HCT116 (cell line): ENCODE data around the gene AFF1. TPM values are rescaled to one million over a fixed set of nuclear protein-coding genes. Genes with fewer than 3 reads are reported as not detected.

ENCODE experiments used
- ATAC-seq: fragments of 200-7000 bp; cut with Tn5 transposase; 2 replicates; pipeline ENCODE4 v1.9.1; 2020; ENCODE audit warnings: mild to moderate bottlenecking, moderate library complexity
- BruUV-seq: library from RNA; stranded (reverse); fragments of 400-500 nt; replicated peaks from 2 replicates; lab custom pipeline; 2021; lab: Mats Ljungman, UMichigan
- CTCF ChIA-PET: fragments of 300-600 bp; sonication (Branson Sonifier 250); formaldehyde crosslinking; loops from one replicate; lab custom pipeline; 2021; ENCODE audit warnings: antibody characterized with exemption; lab: Charles Lee
- POLR2A ChIA-PET: fragments of 300-600, 350-600 bp; sonication (Branson Sonifier 250); formaldehyde crosslinking; loops from one replicate; lab custom pipeline; 2021; ENCODE audit warnings: antibody characterized with exemption; lab: Charles Lee
- RAD21 ChIA-PET, 2 experiments: fragments of 300-600 bp; sonication (Branson Sonifier 250); formaldehyde crosslinking; loops; one replicate each; lab custom pipeline; 2023; ENCODE audit warnings: low total read pairs in 2 of 2; ENCODE audit not compliant: uncharacterized antibody in 2 of 2, unreplicated experiment in 2 of 2, low non-redundant PET in 1 of 2; lab: Charles Lee
- DNase-seq: peaks from one replicate; pipeline ENCODE4 v3.0.0-alpha.2; 2010; ENCODE audit warnings: low read depth, low spot score
- H2AFZ ChIP-seq: fragments of 200-600 bp; shearing (Covaris generic), sonication (generic); 2 replicates; pipeline ENCODE4 v1.6.1; 2017; ENCODE audit warnings: low read depth, mixed run types, mixed read lengths, antibody characterized with exemption, low read length; ENCODE audit not compliant: poor library complexity, severe bottlenecking
- H3K27ac ChIP-seq: 2 replicates; pipeline ENCODE4 v1.5.1; 2012; ENCODE audit warnings: low read depth, low read length
- H3K27me3 ChIP-seq: fragments of 200-600 bp; sonication (generic); 2 replicates; pipeline ENCODE4 v1.6.1; 2016; ENCODE audit warnings: mixed run types, low read length, mixed read lengths; ENCODE audit not compliant: insufficient read depth
- H3K36me3 ChIP-seq, 2 experiments: fragments of 200-500 bp in 1 of 2; fragments of 200-600 bp in 1 of 2; sonication (Bioruptor generic) in 1 of 2; sonication (generic) in 1 of 2; 2 replicates each; pipeline versions ENCODE4 v1.5.1 to v1.6.1; 2014 to 2016; ENCODE audit warnings: low read length in 2 of 2, inconsistent platforms in 1 of 2, mixed read lengths in 1 of 2, mixed run types in 1 of 2; ENCODE audit not compliant: insufficient read depth in 2 of 2, control insufficient read depth in 1 of 2
- H3K4me1 ChIP-seq, 2 experiments: fragments of 200-600 bp in 1 of 2; sonication (generic) in 1 of 2; 2 replicates each; pipeline versions ENCODE4 v1.5.1 to v1.6.1; 2012 to 2017; ENCODE audit warnings: low read length in 2 of 2, inconsistent platforms in 1 of 2, mild to moderate bottlenecking in 1 of 2, mixed read lengths in 1 of 2, mixed run types in 1 of 2, moderate library complexity in 1 of 2; ENCODE audit not compliant: insufficient read depth in 2 of 2, control insufficient read depth in 1 of 2
- H3K4me2 ChIP-seq: fragments of 200-600 bp; sonication (generic); 2 replicates; pipeline ENCODE4 v1.6.1; 2017; ENCODE audit warnings: mixed run types, low read length, mixed read lengths
- H3K4me3 ChIP-seq, 2 experiments: fragments of 200-600 bp in 1 of 2; sonication (generic) in 1 of 2; replicated peaks in 1 of 2; 2 replicates each; pipeline ENCODE4 v1.5.1; 2011 to 2016; ENCODE audit warnings: low read length in 2 of 2, control low read depth in 1 of 2, low read depth in 1 of 2, mild to moderate bottlenecking in 1 of 2, mixed read lengths in 1 of 2, mixed run types in 1 of 2
- H3K79me2 ChIP-seq: fragments of 200-600 bp; sonication (generic); 2 replicates; pipeline ENCODE4 v1.6.1; 2017; ENCODE audit warnings: mild to moderate bottlenecking, mixed run types, low read length, moderate library complexity, mixed read lengths; ENCODE audit not compliant: insufficient read depth
- H3K9ac ChIP-seq: fragments of 200-600 bp; sonication (generic); 2 replicates; pipeline ENCODE4 v1.6.1; 2016; ENCODE audit warnings: low read length, mixed read lengths
- H3K9me2 ChIP-seq: fragments of 200-600 bp; sonication (generic), shearing (Covaris generic); 2 replicates; pipeline ENCODE4 v1.6.1; 2017; ENCODE audit warnings: mixed run types, mild to moderate bottlenecking, moderate library complexity; ENCODE audit not compliant: insufficient read depth
- H3K9me3 ChIP-seq, 2 experiments: fragments of 200-500 bp in 1 of 2; fragments of 200-600 bp in 1 of 2; sonication (Bioruptor generic) in 1 of 2; sonication (generic) in 1 of 2; 2 replicates each; pipeline ENCODE4 v1.6.1; 2014 to 2017; ENCODE audit warnings: low read length in 2 of 2, mixed read lengths in 2 of 2, inconsistent platforms in 1 of 2, low read depth in 1 of 2, mild to moderate bottlenecking in 1 of 2, mixed run types in 1 of 2, moderate library complexity in 1 of 2; ENCODE audit not compliant: control insufficient read depth in 1 of 2, insufficient read depth in 1 of 2
- H4K20me1 ChIP-seq: fragments of 200-600 bp; sonication (generic), shearing (Covaris generic); 2 replicates; pipeline ENCODE4 v1.6.1; 2017; ENCODE audit warnings: mixed run types, mild to moderate bottlenecking, moderate library complexity; ENCODE audit not compliant: insufficient read depth
- CBX3 ChIP-seq: IDR thresholded peaks from 2 replicates; pipeline ENCODE4 v1.6.1; 2012; ENCODE audit warnings: low read depth
- CEBPB ChIP-seq: IDR thresholded peaks from 2 replicates; pipeline ENCODE4 v1.6.1; 2012; ENCODE audit warnings: low read depth
- CTCF ChIP-seq, 3 experiments: fragments of 200-600 bp in 1 of 3; sonication (generic) in 1 of 3; IDR thresholded peaks in 2 of 3; conservative IDR thresholded peaks in 1 of 3; 2 replicates each; pipeline ENCODE4 v1.5.1; 2012 to 2017; ENCODE audit warnings: low read depth in 2 of 3, low read length in 2 of 3, antibody characterized with exemption in 1 of 3, borderline replicate concordance in 1 of 3, control low read depth in 1 of 3, mild to moderate bottlenecking in 1 of 3, mixed read lengths in 1 of 3, mixed run types in 1 of 3, moderate library complexity in 1 of 3; ENCODE audit not compliant: insufficient read depth in 1 of 3
- EZH2 ChIP-seq: fragments of 200-600 bp; sonication (generic); IDR thresholded peaks from 2 replicates; pipeline ENCODE4 v1.6.1; 2017; ENCODE audit warnings: antibody characterized with exemption, mixed run types
- EZH2phosphoT487 ChIP-seq: fragments of 200-600 bp; IDR thresholded peaks from 2 replicates; pipeline ENCODE4 v1.6.1; 2018; ENCODE audit warnings: antibody characterized with exemption, borderline replicate concordance
- FOSL1 ChIP-seq: IDR thresholded peaks from 2 replicates; pipeline ENCODE4 v1.6.1; 2012; ENCODE audit warnings: low read depth
- JUND ChIP-seq: IDR thresholded peaks from 2 replicates; pipeline ENCODE4 v1.6.1; 2012
- MAX ChIP-seq: IDR thresholded peaks from 2 replicates; pipeline ENCODE4 v1.6.1; 2012
- POLR2A ChIP-seq: IDR thresholded peaks from 2 replicates; pipeline ENCODE4 v1.7.0; 2011; ENCODE audit warnings: borderline replicate concordance; ENCODE audit not compliant: insufficient read depth, insufficient read length; ENCODE audit errors: extremely low read depth
- POLR2AphosphoS5 ChIP-seq: IDR thresholded peaks from 2 replicates; pipeline ENCODE4 v1.6.1; 2011; ENCODE audit warnings: mild to moderate bottlenecking, low read depth, low read length, moderate library complexity
- REST ChIP-seq: IDR thresholded peaks from 2 replicates; pipeline ENCODE4 v1.6.1; 2012; ENCODE audit warnings: low read depth
- SRF ChIP-seq: IDR thresholded peaks from 2 replicates; pipeline ENCODE4 v1.6.1; 2012; ENCODE audit warnings: low read depth
- TCF7L2 ChIP-seq: IDR thresholded peaks from 2 replicates; pipeline ENCODE4 v1.7.0; 2011; ENCODE audit warnings: borderline replicate concordance, inconsistent platforms; ENCODE audit not compliant: insufficient read depth, insufficient read length; ENCODE audit errors: extremely low read depth
- YY1 ChIP-seq: IDR thresholded peaks from 2 replicates; pipeline ENCODE4 v1.6.1; 2011; ENCODE audit warnings: low read length, low read depth, moderate library complexity, mild to moderate bottlenecking; ENCODE audit not compliant: insufficient replicate concordance; ENCODE audit errors: extremely low read depth
- ZNF274 ChIP-seq: fragments of 200-500 bp; sonication (Bioruptor generic); IDR thresholded peaks from 2 replicates; pipeline ENCODE4 v1.6.1; 2014; ENCODE audit warnings: mild to moderate bottlenecking, low read depth, low read length, inconsistent platforms
- intact Hi-C: fragments of 100-400 bp; cut with micrococcal nuclease; formaldehyde crosslinking; loops from 2 replicates; pipeline ENCODE4 v1.10.0; 2022
- total RNA-seq: library from RNA; stranded (reverse); gene quantifications from one replicate; pipeline ENCODE4 v1.2.1, GENCODE V29; 2021; ENCODE audit not compliant: unreplicated experiment

Gene AFF1
- total RNA-seq, 1 experiment from 2014 or later, result 43.1 TPM

GRCh38 chr4:86947501-86948120, 12.8 kb downstream of the AFF1 start:
- DNase-seq (no peak), ATAC-seq (no peak)
- H3K9me3 ChIP-seq, result no peaks in the 10 kb centered on the region
- no peaks in the 10 kb centered on the region for H3K27me3 ChIP-seq
- H3K79me2 ChIP-seq, result peaks cover 20% of the 10 kb centered on the region
- no peak overlapping the region for H2AFZ ChIP-seq
- H3K4me2 ChIP-seq, result no peak overlapping the region
- BruUV-seq, result no TSS peak
- H3K36me3 ChIP-seq, result no peaks in the 10 kb centered on the region
- intact Hi-C loops, result no loop called here
- no peaks in the 10 kb centered on the region for H4K20me1 ChIP-seq
- H3K4me1 ChIP-seq, result peaks cover under 1 to 2% of the 10 kb centered on the region in 2 experiments; a peak in 3 of 4 replicates
- H3K9me2 ChIP-seq, result no peaks in the 10 kb centered on the region
- no peak overlapping the region for H3K9ac ChIP-seq
- ChIA-PET RAD21 (no interaction called here), CTCF (no interaction called here), POLR2A (no interaction called here)
- H3K27ac ChIP-seq, result no peak overlapping the region
- no peak overlapping the region for H3K4me3 ChIP-seq
- no peak for TF ChIP-seq YY1
- TF ChIP-seq, all 23 proteins: peak for 0

GRCh38 chr4:86948276-86948675, 13.5 kb downstream of the AFF1 start:
- no peak for DNase-seq
- ATAC-seq, result no peak
- H3K79me2 ChIP-seq, result peaks cover 15% of the 10 kb centered on the region
- H3K4me1 ChIP-seq, result no peaks in the 10 kb centered on the region
- BruUV-seq, result no TSS peak
- CTCF ChIA-PET, result no interaction called here
- POLR2A ChIA-PET, result no interaction called here
- no peak overlapping the region for H3K9ac ChIP-seq
- RAD21 ChIA-PET, result no interaction called here
- no peaks in the 10 kb centered on the region for H4K20me1 ChIP-seq
- no peak overlapping the region for H3K4me2 ChIP-seq
- intact Hi-C loops, result no loop called here
- no peaks in the 10 kb centered on the region for H3K27me3 ChIP-seq
- H3K9me3 ChIP-seq, result no peaks in the 10 kb centered on the region
- no peaks in the 10 kb centered on the region for H3K36me3 ChIP-seq
- H3K9me2 ChIP-seq, result no peaks in the 10 kb centered on the region
- H3K27ac ChIP-seq, result no peak overlapping the region
- no peak overlapping the region for H3K4me3 ChIP-seq
- H2AFZ ChIP-seq, result no peak overlapping the region
- TF ChIP-seq CTCF (IDR thresholded peaks at IDR 0.05 in 2 of 3, conservative IDR thresholded peaks at IDR 0.05 in 1 of 3; ENCODE audit: borderline replicate concordance in 1 of 3, insufficient read depth in 1 of 3, low read depth in 2 of 3, low read length in 2 of 3) (no peak), POLR2AphosphoS5 (no peak), POLR2A (no peak), EZH2 (no peak), MAX (no peak), YY1 (no peak), REST (no peak), SRF (no peak), ZNF274 (no peak), JUND (no peak), CEBPB (no peak), FOSL1 (no peak), EZH2phosphoT487 (no peak), CBX3 (no peak), TCF7L2 (no peak)
